Fibroblast of lung (primary cell): ENCODE results near the gene NOD1.

ENCODE experiments used
- CTCF ChIP-seq, 2 donors: IDR thresholded peaks in 1 of 2; conservative IDR thresholded peaks in 1 of 2; 1 replicate in 1 of 2; 2 replicates in 1 of 2; pipeline ENCODE4 v1.5.1; 2011 to 2012; ENCODE audit warnings: low read length in 2 of 2, control low read depth in 1 of 2, inconsistent platforms in 1 of 2, low read depth in 1 of 2, mild to moderate bottlenecking in 1 of 2
- EZH2 ChIP-seq: IDR thresholded peaks from 2 replicates; pipeline ENCODE4 v1.5.1; 2012; ENCODE audit warnings: low read length, control low read depth, mild to moderate bottlenecking; ENCODE audit errors: missing control alignments

GRCh38 chr7:30448461-30449189 lies 30.0 kb downstream of the NOD1 start:
- TF ChIP-seq CTCF (conservative IDR thresholded peaks at IDR 0.05 in 1 of 2, IDR thresholded peaks at IDR 0.05 in 1 of 2; ENCODE audit: low read depth in 1 of 2, low read length in 2 of 2) (no peak), EZH2 (no peak)
